Bronchial epithelial cell (primary cell): ENCODE data around the gene GPRC6A. TPM values are rescaled to one million over a fixed set of nuclear protein-coding genes. Genes with fewer than 3 reads are reported as not detected.
A peak's percentile ranks its signal among the peaks of the same experiment; 100 is the strongest.

ENCODE experiments used
- DNase-seq: peaks from one replicate; pipeline ENCODE4 v3.0.0-alpha.2; 2010; ENCODE audit warnings: low read depth
- FAIRE-seq: peaks from 2 replicates; lab custom pipeline; 2011; peaks lifted over from hg19 to GRCh38; lab: Jason Lieb, UNC
- H3K27me3 ChIP-seq: 2 replicates; pipeline ENCODE4 v1.5.1; 2011; ENCODE audit warnings: low read length; ENCODE audit not compliant: control insufficient read depth, insufficient read depth
- H3K36me3 ChIP-seq: 2 replicates; pipeline ENCODE4 v1.5.1; 2011; ENCODE audit warnings: low read length; ENCODE audit not compliant: control insufficient read depth, insufficient read depth
- H3K4me3 ChIP-seq: 2 replicates; pipeline ENCODE4 v1.5.1; 2011; ENCODE audit warnings: mild to moderate bottlenecking, low read depth, low read length, control low read depth
- CTCF ChIP-seq: IDR thresholded peaks from 2 replicates; pipeline ENCODE4 v1.5.1; 2011; ENCODE audit warnings: mild to moderate bottlenecking, moderate library complexity, low read length, control low read depth, inconsistent platforms; ENCODE audit not compliant: insufficient read depth, severe bottlenecking
- total RNA-seq: library from RNA; depleted of rRNA; stranded (reverse); fragments of >200 nt; gene quantifications from 2 replicates; pipeline ENCODE4 v1.2.1, GENCODE V29; 2014

GPRC6A gene
- total RNA-seq, 1 donor from 2014 or later = not detected

- no peak overlapping the region for H3K4me3 ChIP-seq
- no peak for TF ChIP-seq CTCF
- H3K36me3 ChIP-seq = no peaks in the 10 kb centered on the region
- H3K27me3 ChIP-seq = no peaks in the 10 kb centered on the region
- no peak for DNase-seq
- FAIRE-seq = no peak
Measured at GRCh38 chr6:116772450-116772849, 56.4 kb downstream of the GPRC6A start.

GRCh38 chr6:116767715-116768114 is 61.2 kb downstream of the GPRC6A start:
- Histone ChIP-seq H3K27me3 (peaks cover 13% of the 10 kb centered on the region), H3K4me3 (no peak overlapping the region), H3K36me3 (no peaks in the 10 kb centered on the region)
- FAIRE-seq (no peak), DNase-seq (no peak)
- no peak for TF ChIP-seq CTCF

- TF ChIP-seq CTCF = no peak
- DNase-seq (no peak), FAIRE-seq (no peak)
- H3K27me3 ChIP-seq = peaks cover 13% of the 10 kb centered on the region
- H3K4me3 ChIP-seq = no peak overlapping the region
- no peaks in the 10 kb centered on the region for H3K36me3 ChIP-seq
Measured at GRCh38 chr6:116766506-116767176, 62.2 kb downstream of the GPRC6A start.

GRCh38 chr6:116764961-116765841 is 63.7 kb downstream of the GPRC6A start, which contains the start of gene FAM162B:
TSS of gene FAM162B (minus strand) at chr6:116765719. CDS start at chr6:116765576, 143 bp downstream.
- no peak for TF ChIP-seq CTCF
- no peaks in the 10 kb centered on the region for H3K36me3 ChIP-seq
- peak within 1 kb of the TSS; percentile 28 for H3K4me3 ChIP-seq
- FAIRE-seq (no peak), DNase-seq (no peak)
- peaks cover 13% of the 10 kb centered on the region for H3K27me3 ChIP-seq

GRCh38 chr6:116764629-116764960 is 64.3 kb downstream of the GPRC6A start:
- no peak for FAIRE-seq
- no peak for DNase-seq
- H3K4me3 ChIP-seq = peak overlapping the region; percentile 28
- TF ChIP-seq CTCF = no peak
- no peaks in the 10 kb centered on the region for H3K36me3 ChIP-seq
- peaks cover 13% of the 10 kb centered on the region for H3K27me3 ChIP-seq
